ENCODE results near the gene PPM1E. TPM values are rescaled to one million over a fixed set of nuclear protein-coding genes. Genes with fewer than 3 reads are reported as not detected.

The PPM1E gene
- total and polyA plus RNA-seq, 8 donors: 0.09 to 1.3 (median 0.42) TPM

DNA sequence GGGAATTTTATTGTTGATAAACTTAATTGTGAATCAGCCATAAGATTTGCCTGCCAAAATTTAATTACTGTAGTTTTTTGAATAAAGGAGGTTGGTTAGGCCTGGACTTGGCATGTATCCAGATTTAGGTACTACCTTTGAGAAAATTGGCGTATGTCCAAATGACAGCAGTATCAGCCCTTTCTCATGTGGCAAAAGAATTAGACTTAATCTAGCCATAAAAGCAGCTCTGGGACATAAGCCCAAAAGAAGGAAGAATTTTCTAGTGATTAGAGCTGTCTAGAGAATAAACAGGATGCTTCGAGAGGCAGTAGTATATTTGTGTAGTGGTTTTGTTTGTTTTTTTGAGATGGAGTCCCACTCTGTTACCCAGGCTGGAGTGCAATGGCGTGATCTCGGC, 27.7 kb downstream of the PPM1E start:
- no peak for DNase-seq
- FAIRE-seq: no peak
- peaks cover 0 to 5% (median 2%) of the 10 kb centered on the region in 4 donors for H3K27me3 ChIP-seq
- 64 to 66% methylated on average over 4 of the region's 4 CpGs for whole genome bisulfite sequencing, 2 donors
- H3K4me1 ChIP-seq: no peaks in the 10 kb centered on the region
- no peak for ATAC-seq
- H3K36me3 ChIP-seq: no peaks in the 10 kb centered on the region
- TF ChIP-seq, protein P1, sequence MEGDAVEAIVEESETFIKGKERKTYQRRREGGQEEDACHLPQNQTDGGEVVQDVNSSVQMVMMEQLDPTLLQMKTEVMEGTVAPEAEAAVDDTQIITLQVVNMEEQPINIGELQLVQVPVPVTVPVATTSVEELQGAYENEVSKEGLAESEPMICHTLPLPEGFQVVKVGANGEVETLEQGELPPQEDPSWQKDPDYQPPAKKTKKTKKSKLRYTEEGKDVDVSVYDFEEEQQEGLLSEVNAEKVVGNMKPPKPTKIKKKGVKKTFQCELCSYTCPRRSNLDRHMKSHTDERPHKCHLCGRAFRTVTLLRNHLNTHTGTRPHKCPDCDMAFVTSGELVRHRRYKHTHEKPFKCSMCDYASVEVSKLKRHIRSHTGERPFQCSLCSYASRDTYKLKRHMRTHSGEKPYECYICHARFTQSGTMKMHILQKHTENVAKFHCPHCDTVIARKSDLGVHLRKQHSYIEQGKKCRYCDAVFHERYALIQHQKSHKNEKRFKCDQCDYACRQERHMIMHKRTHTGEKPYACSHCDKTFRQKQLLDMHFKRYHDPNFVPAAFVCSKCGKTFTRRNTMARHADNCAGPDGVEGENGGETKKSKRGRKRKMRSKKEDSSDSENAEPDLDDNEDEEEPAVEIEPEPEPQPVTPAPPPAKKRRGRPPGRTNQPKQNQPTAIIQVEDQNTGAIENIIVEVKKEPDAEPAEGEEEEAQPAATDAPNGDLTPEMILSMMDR (IDR thresholded peaks at IDR 0.05): no peak
- no peak overlapping the region for H3K27ac ChIP-seq
- no peak overlapping the region for H3K4me3 ChIP-seq
- intact Hi-C loops (cut with DNase I): no loop called here
- no peaks in the 10 kb centered on the region for H3K9me3 ChIP-seq

DNA sequence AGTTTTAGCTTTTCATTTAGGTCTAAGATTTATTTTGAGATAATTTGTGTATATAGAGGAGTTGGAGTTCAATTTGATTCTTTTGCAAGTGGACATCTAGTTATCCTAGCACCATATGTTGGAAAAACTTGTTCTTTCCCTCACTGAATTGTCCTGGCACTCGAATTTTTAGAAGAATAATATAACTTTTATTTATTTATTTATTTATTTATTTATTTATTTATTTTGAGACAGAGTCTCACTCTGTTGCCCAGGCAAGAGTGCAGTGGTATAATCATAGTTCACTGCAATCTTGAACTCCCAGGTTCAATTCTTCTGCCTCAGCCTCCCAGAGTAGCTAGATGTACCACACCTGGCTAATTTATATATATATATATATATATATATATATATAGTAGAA, 29.4 kb downstream of the PPM1E start:
- TF ChIP-seq, protein P1 (IDR thresholded peaks at IDR 0.05): no peak
- FAIRE-seq (no peak), DNase-seq (no peak), ATAC-seq (no peak)
- Histone ChIP-seq H3K4me1 (no peaks in the 10 kb centered on the region), H3K27me3 (peaks cover 0 to 5% (median 2%) of the 10 kb centered on the region in 4 donors), H3K4me3 (no peak overlapping the region), H3K27ac (no peak overlapping the region), H3K9me3 (no peaks in the 10 kb centered on the region), H3K36me3 (no peaks in the 10 kb centered on the region)
- intact Hi-C loops (cut with DNase I): no loop called here
- 39 to 47% methylated on average over 1 of the region's 1 CpG for WGBS, 2 donors

DNA sequence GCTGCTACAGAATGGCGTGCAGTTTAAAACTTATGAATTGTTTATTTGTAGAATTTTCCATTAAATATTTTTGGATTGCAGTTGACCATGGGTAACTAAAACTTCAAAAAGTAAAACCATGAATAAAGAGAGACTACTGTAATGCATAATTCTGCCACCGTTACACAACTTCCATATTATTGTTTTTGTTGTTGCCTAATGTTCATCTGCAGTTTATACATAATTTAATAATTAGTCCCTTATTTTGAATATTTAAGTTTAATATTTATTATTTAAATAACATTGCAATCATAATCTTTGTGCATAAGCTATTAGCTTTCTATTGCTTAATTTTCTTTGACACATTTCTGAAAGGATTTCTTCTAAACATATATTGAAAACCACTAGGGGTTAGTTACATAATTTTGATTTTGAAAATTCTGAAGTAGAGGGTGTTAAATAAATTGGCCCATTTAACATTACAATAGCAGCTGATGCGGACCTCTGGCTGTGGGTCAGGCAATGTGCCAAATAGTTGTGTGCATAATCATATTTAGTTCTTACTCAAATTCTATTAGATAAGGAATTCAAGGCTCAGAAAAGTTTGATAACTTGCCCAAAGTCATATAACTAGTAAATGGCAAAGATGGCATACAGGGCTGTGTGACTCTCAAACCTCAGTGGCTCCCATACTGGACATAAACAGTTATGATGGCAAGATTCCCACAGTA, 31.1 kb downstream of the PPM1E start:
- intact Hi-C loops (cut with DNase I): no loop called here
- Histone ChIP-seq H3K27ac (no peak overlapping the region), H3K27me3 (peaks cover 0 to under 1% (median 0%) of the 10 kb centered on the region in 4 donors), H3K4me1 (no peaks in the 10 kb centered on the region), H3K36me3 (no peaks in the 10 kb centered on the region), H3K9me3 (no peaks in the 10 kb centered on the region), H3K4me3 (no peak overlapping the region)
- WGBS, 2 donors: 53 to 62% methylated on average over 3 of the region's 3 CpGs
- TF ChIP-seq, protein P1 (IDR thresholded peaks at IDR 0.05): no peak
- ATAC-seq (peak in 1 of 4 donors; percentile 29), DNase-seq (peak in 1 of 6 donors; percentile 30), FAIRE-seq (no peak)

DNA sequence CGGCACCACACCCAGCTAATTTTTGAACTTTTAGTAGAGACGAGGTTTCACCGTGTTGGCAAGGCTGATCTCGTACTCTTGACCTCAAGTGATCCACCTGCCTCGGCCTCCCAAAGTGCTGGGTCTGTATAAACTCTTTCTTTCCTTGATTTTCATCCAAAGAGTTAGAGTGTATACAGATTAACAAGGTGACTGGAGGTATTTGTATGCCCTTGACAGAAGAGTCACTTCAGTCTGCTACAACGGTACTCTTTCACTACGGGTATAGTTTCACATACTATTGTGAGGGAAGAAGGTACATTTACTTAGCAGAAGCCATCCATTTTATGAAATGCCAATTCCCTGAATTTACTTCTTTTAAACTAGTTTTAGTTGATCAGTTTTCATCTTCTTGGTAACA, 32.5 kb downstream of the PPM1E start:
- FAIRE-seq (no peak), ATAC-seq (no peak), DNase-seq (no peak)
- no peak overlapping the region for H3K4me3 ChIP-seq
- WGBS, 2 donors: 74 to 81% methylated on average over 7 of the region's 7 CpGs
- H3K27me3 ChIP-seq: no peaks in the 10 kb centered on the region
- intact Hi-C loops (cut with DNase I): no loop called here
- TF ChIP-seq, protein P1 (IDR thresholded peaks at IDR 0.05): no peak
- no peaks in the 10 kb centered on the region for H3K4me1 ChIP-seq
- H3K9me3 ChIP-seq: no peaks in the 10 kb centered on the region
- no peak overlapping the region for H3K27ac ChIP-seq
- no peaks in the 10 kb centered on the region for H3K36me3 ChIP-seq

DNA sequence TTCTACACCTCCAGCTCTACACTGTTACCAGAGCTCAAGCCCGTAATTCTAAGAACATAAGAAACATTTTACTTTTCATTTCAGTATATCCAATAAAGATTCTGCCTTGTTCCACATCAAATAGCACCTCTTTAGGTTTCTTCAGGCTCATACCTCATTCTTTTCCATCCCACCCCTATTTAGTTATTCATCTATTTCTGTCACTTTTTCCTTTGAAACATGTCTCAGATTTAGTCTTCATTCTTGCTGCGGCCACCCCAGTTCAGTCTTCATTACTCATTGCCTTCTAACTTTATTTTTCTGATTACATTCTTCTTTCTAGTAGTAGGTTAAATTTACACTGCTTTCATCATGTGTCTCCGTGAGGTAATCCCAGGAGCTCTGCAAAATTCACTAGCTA, 33.5 kb downstream of the PPM1E start:
- H3K27ac ChIP-seq: no peak overlapping the region
- H3K9me3 ChIP-seq: no peaks in the 10 kb centered on the region
- no peak for ATAC-seq
- no peaks in the 10 kb centered on the region for H3K27me3 ChIP-seq
- no peaks in the 10 kb centered on the region for H3K4me1 ChIP-seq
- TF ChIP-seq, protein P1 (IDR thresholded peaks at IDR 0.05): no peak
- no peak for DNase-seq
- H3K4me3 ChIP-seq: no peak overlapping the region
- intact Hi-C loops (cut with DNase I): no loop called here
- FAIRE-seq: no peak
- H3K36me3 ChIP-seq: no peaks in the 10 kb centered on the region
- 81 to 93% methylated on average over 3 of the region's 3 CpGs for WGBS, 2 donors
